Naive thymus-derived CD4-positive, alpha-beta T cell (primary cell): Measurements from ENCODE around the gene LCNL1. TPM values are rescaled to one million over a fixed set of nuclear protein-coding genes. Genes with fewer than 3 reads are reported as not detected.
A peak's percentile ranks its signal among the peaks of the same experiment; 100 is the strongest.

Experiments used
- ATAC-seq: fragments of 150-1000 bp; cut with Tn5 transposase; 2 replicates; pipeline ENCODE4 v1.10.0; 2021; ENCODE audit warnings: mild to moderate bottlenecking, moderate library complexity
- CTCF ChIA-PET: fragments of 350-600 bp; sonication (Branson Sonifier 250); formaldehyde crosslinking; loops from one replicate; lab custom pipeline; 2021; ENCODE audit warnings: antibody characterized with exemption; lab: Charles Lee
- POLR2A ChIA-PET: fragments of 350-600 bp; sonication (Branson Sonifier 250); formaldehyde crosslinking; loops from one replicate; lab custom pipeline; 2021; ENCODE audit warnings: antibody characterized with exemption, inconsistent platforms; lab: Charles Lee
- DNase-seq, 9 donors: peaks; one replicate each; pipeline versions ENCODE4 v3.0.0 to v3.0.0-alpha.2; 2020 to 2022; ENCODE audit warnings: mixed read lengths in 1 of 9
- H3K27ac ChIP-seq: one replicate; pipeline ENCODE4 v1.7.0; 2013; ENCODE audit warnings: mild to moderate bottlenecking, low read depth, low read length, moderate library complexity
- H3K27me3 ChIP-seq, 2 donors: one replicate each; pipeline ENCODE4 v1.7.0; 2013; ENCODE audit warnings: low read length in 2 of 2, mild to moderate bottlenecking in 2 of 2, moderate library complexity in 2 of 2; ENCODE audit not compliant: control insufficient read depth in 2 of 2, insufficient read depth in 2 of 2
- H3K36me3 ChIP-seq, 3 experiments: 1 replicate in 2 of 3; 2 replicates in 1 of 3; pipeline ENCODE4 v1.7.0; 2013; ENCODE audit warnings: low read length in 3 of 3, mild to moderate bottlenecking in 3 of 3, moderate library complexity in 1 of 3; ENCODE audit not compliant: insufficient read depth in 3 of 3, control insufficient read depth in 2 of 3
- H3K4me1 ChIP-seq, 2 donors: one replicate each; pipeline ENCODE4 v1.7.0; 2013; ENCODE audit warnings: low read length in 2 of 2, mild to moderate bottlenecking in 2 of 2, moderate library complexity in 1 of 2; ENCODE audit not compliant: control insufficient read depth in 2 of 2, insufficient read depth in 2 of 2
- H3K4me3 ChIP-seq: 2 replicates; pipeline ENCODE4 v1.7.0; 2013; ENCODE audit warnings: mild to moderate bottlenecking, low read length
- H3K9me3 ChIP-seq, 3 experiments: 1 replicate in 2 of 3; 2 replicates in 1 of 3; pipeline ENCODE4 v1.7.0; 2013; ENCODE audit warnings: low read length in 3 of 3; ENCODE audit not compliant: control insufficient read depth in 2 of 3
- H3K27ac Mint-ChIP-seq, 9 donors: one replicate each; pipeline ENCODE4 v1.8.0; 2020 to 2022; ENCODE audit warnings: mixed read lengths in 9 of 9, mild to moderate bottlenecking in 8 of 9, moderate library complexity in 5 of 9, inconsistent platforms in 2 of 9
- H3K27me3 Mint-ChIP-seq, 5 donors: one replicate each; pipeline ENCODE4 v1.8.0; 2021 to 2022; ENCODE audit warnings: mixed read lengths in 5 of 5, mild to moderate bottlenecking in 1 of 5
- H3K36me3 Mint-ChIP-seq, 5 donors: one replicate each; pipeline ENCODE4 v1.8.0; 2020 to 2022; ENCODE audit warnings: mixed read lengths in 5 of 5, mild to moderate bottlenecking in 3 of 5, inconsistent platforms in 1 of 5
- H3K4me1 Mint-ChIP-seq, 7 donors: one replicate each; pipeline ENCODE4 v1.8.0; 2020 to 2022; ENCODE audit warnings: mixed read lengths in 7 of 7, mild to moderate bottlenecking in 3 of 7, inconsistent platforms in 1 of 7
- H3K4me3 Mint-ChIP-seq, 10 donors: one replicate each; pipeline ENCODE4 v1.8.0; 2020 to 2022; ENCODE audit warnings: mild to moderate bottlenecking in 10 of 10, mixed read lengths in 10 of 10, moderate library complexity in 6 of 10, inconsistent platforms in 2 of 10
- H3K9me3 Mint-ChIP-seq, 11 donors: one replicate each; pipeline ENCODE4 v1.8.0; 2020 to 2022; ENCODE audit warnings: mixed read lengths in 11 of 11, mild to moderate bottlenecking in 4 of 11, inconsistent platforms in 1 of 11, moderate library complexity in 1 of 11
- intact Hi-C, 2 donors: fragments of 100-400 bp; cut with micrococcal nuclease; formaldehyde crosslinking; loops; one replicate each; pipeline ENCODE4 v1.15.1; 2023
- polyA plus RNA-seq, 2 donors: library from polyadenylated mRNA; unstranded; fragments of 300-500 nt; fragmentation: Illumina TruSeq; gene quantifications; one replicate each; pipeline ENCODE4 v1.2.3, GENCODE V29; 2021
- total RNA-seq, 6 experiments: library from RNA in 5 of 6; stranded (reverse) in 5 of 6; gene quantifications; 1 replicate in 5 of 6; 2 replicates in 1 of 6; pipeline ENCODE4 v1.2.3 and lab custom pipeline; 2021 to 2026

The LCNL1 gene
- total and polyA plus RNA-seq, 7 experiments from 2014 or later = 0.12 to 1.9 (median 0.13) TPM; not detected in 4

GRCh38 chr9:136939431-136939995 lies 43.3 kb upstream of the LCNL1 start:
- POLR2A ChIA-PET = no interaction called here
- peaks cover 0 to 4% (median 0%) of the 10 kb centered on the region in 3 experiments for H3K9me3 ChIP-seq
- no peak overlapping the region for H3K4me3 ChIP-seq
- intact Hi-C loops = no loop called here
- no peak for ATAC-seq
- peaks cover 0 to 18% (median 1%) of the 10 kb centered on the region in 7 donors for H3K4me1 Mint-ChIP-seq
- H3K4me3 Mint-ChIP-seq = no peak overlapping the region
- H3K9me3 Mint-ChIP-seq = peaks cover 0 to 10% (median 1%) of the 10 kb centered on the region in 11 donors
- no peaks in the 10 kb centered on the region for H3K27me3 Mint-ChIP-seq
- H3K4me1 ChIP-seq = peaks cover 0 to 4% of the 10 kb centered on the region in 2 donors
- H3K36me3 ChIP-seq = peaks cover 0 to 43% (median 6%) of the 10 kb centered on the region in 3 experiments
- H3K36me3 Mint-ChIP-seq = peaks cover 0 to 22% (median 12%) of the 10 kb centered on the region in 5 donors
- CTCF ChIA-PET = no interaction called here
- H3K27ac Mint-ChIP-seq = peak overlapping the region in 1 of 9 donors; percentile 41
- no peak for DNase-seq
- no peak overlapping the region for H3K27ac ChIP-seq
- no peaks in the 10 kb centered on the region for H3K27me3 ChIP-seq

- H3K27me3 ChIP-seq = no peaks in the 10 kb centered on the region
- Mint-ChIP-seq H3K4me1 (peaks cover 0 to 22% (median 5%) of the 10 kb centered on the region in 7 donors), H3K9me3 (peaks cover 0 to 10% (median 1%) of the 10 kb centered on the region in 11 donors), H3K36me3 (peaks cover 0 to 22% (median 12%) of the 10 kb centered on the region in 5 donors), H3K27ac (no peak overlapping the region), H3K4me3 (peak overlapping the region in 1 of 10 donors; percentile 20), H3K27me3 (no peaks in the 10 kb centered on the region)
- H3K36me3 ChIP-seq = peaks cover 0 to 43% (median 6%) of the 10 kb centered on the region in 3 experiments
- no peak overlapping the region for H3K4me3 ChIP-seq
- ChIA-PET CTCF (no interaction called here), POLR2A (no interaction called here)
- DNase-seq (no peak), ATAC-seq (no peak)
- intact Hi-C loops = loop anchor here (5.0 to 10.0 kb wide), 3 partner anchors 133 to 285 kb away; partner anchors contain the start of genes CYSRT1 (in 1 of the 2), NDOR1 (in 1 of the 2), RABL6 (in 1 of the 2) and RNF208 (in 1 of the 2)
- H3K4me1 ChIP-seq = peaks cover 4 to 7% of the 10 kb centered on the region in 2 donors
- H3K9me3 ChIP-seq = peaks cover 0 to 4% (median 0%) of the 10 kb centered on the region in 3 experiments
- H3K27ac ChIP-seq = no peak overlapping the region
These were observed 42.7 kb upstream of the LCNL1 start for GRCh38 chr9:136939996-136940525.

GRCh38 chr9:136940526-136941230 lies 42.1 kb upstream of the LCNL1 start:
- no peak for ATAC-seq
- Mint-ChIP-seq H3K4me3 (no peak overlapping the region), H3K36me3 (peaks cover 0 to 22% (median 12%) of the 10 kb centered on the region in 5 donors), H3K27ac (no peak overlapping the region), H3K4me1 (peaks cover 0 to 20% (median 5%) of the 10 kb centered on the region in 7 donors), H3K9me3 (peaks cover 0 to 10% (median 1%) of the 10 kb centered on the region in 11 donors), H3K27me3 (no peaks in the 10 kb centered on the region)
- peaks cover 0 to 43% (median 6%) of the 10 kb centered on the region in 3 experiments for H3K36me3 ChIP-seq
- H3K4me1 ChIP-seq = peaks cover 6 to 10% of the 10 kb centered on the region in 2 donors
- intact Hi-C loops = loop anchor here (5.0 to 10.0 kb wide), 3 partner anchors 133 to 284 kb away; partner anchors contain the start of genes CYSRT1 (in 1 of the 2), NDOR1 (in 1 of the 2), RABL6 (in 1 of the 2) and RNF208 (in 1 of the 2)
- H3K4me3 ChIP-seq = no peak overlapping the region
- DNase-seq = no peak
- no peak overlapping the region for H3K27ac ChIP-seq
- no peaks in the 10 kb centered on the region for H3K27me3 ChIP-seq
- POLR2A ChIA-PET = no interaction called here
- peaks cover 0 to 4% (median 0%) of the 10 kb centered on the region in 3 experiments for H3K9me3 ChIP-seq
- CTCF ChIA-PET = no interaction called here

GRCh38 chr9:136941231-136942111 lies 41.3 kb upstream of the LCNL1 start:
- no peaks in the 10 kb centered on the region for H3K27me3 Mint-ChIP-seq
- peak overlapping the region in 2 of 10 donors; percentile 12 to 23 for H3K4me3 Mint-ChIP-seq
- Histone ChIP-seq H3K27ac (no peak overlapping the region), H3K4me1 (peaks cover 6 to 10% of the 10 kb centered on the region in 2 donors), H3K27me3 (no peaks in the 10 kb centered on the region), H3K9me3 (peaks cover 0 to 4% (median 0%) of the 10 kb centered on the region in 3 experiments), H3K36me3 (peaks cover 0 to 43% (median 6%) of the 10 kb centered on the region in 3 experiments), H3K4me3 (no peak overlapping the region)
- no peak overlapping the region for H3K27ac Mint-ChIP-seq
- ChIA-PET POLR2A (no interaction called here), CTCF (no interaction called here)
- H3K36me3 Mint-ChIP-seq = peaks cover 0 to 22% (median 12%) of the 10 kb centered on the region in 5 donors
- H3K9me3 Mint-ChIP-seq = peaks cover 0 to 10% (median 1%) of the 10 kb centered on the region in 11 donors
- intact Hi-C loops = loop anchor here (5.0 to 10.0 kb wide), 3 partner anchors 134 to 283 kb away; partner anchors contain the start of genes CYSRT1 (in 1 of the 2), NDOR1 (in 1 of the 2), RABL6 (in 1 of the 2) and RNF208 (in 1 of the 2)
- ATAC-seq = no peak
- no peak for DNase-seq
- H3K4me1 Mint-ChIP-seq = peaks cover 0 to 17% (median 5%) of the 10 kb centered on the region in 7 donors

GRCh38 chr9:136942112-136942880 lies 40.5 kb upstream of the LCNL1 start:
- Mint-ChIP-seq H3K27ac (peak overlapping the region in 3 of 9 donors; percentile 5 to 62 (median 43)), H3K36me3 (peaks cover 0 to 20% (median 10%) of the 10 kb centered on the region in 5 donors), H3K9me3 (peaks cover 0 to 10% (median 0%) of the 10 kb centered on the region in 11 donors), H3K4me1 (peaks cover 0 to 14% (median 5%) of the 10 kb centered on the region in 7 donors), H3K27me3 (no peaks in the 10 kb centered on the region), H3K4me3 (peak overlapping the region in 5 of 10 donors; percentile 46 to 84 (median 70))
- Histone ChIP-seq H3K27ac (peak overlapping the region; percentile 77), H3K4me3 (no peak overlapping the region), H3K4me1 (peaks cover 6 to 10% of the 10 kb centered on the region in 2 donors), H3K36me3 (peaks cover 0 to 43% (median 6%) of the 10 kb centered on the region in 3 experiments), H3K27me3 (no peaks in the 10 kb centered on the region), H3K9me3 (peaks cover 0 to 4% (median 0%) of the 10 kb centered on the region in 3 experiments)
- intact Hi-C loops = loop anchor here (5.0 to 10.0 kb wide), 3 partner anchors 135 to 283 kb away; partner anchors contain the start of genes CYSRT1 (in 1 of the 2), NDOR1 (in 1 of the 2), RABL6 (in 1 of the 2) and RNF208 (in 1 of the 2)
- DNase-seq = no peak
- POLR2A ChIA-PET = no interaction called here
- CTCF ChIA-PET = no interaction called here
- no peak for ATAC-seq
